Stimulated activated CD4-positive, alpha-beta T cell treated with anti-CD3 and anti-CD28 coated beads, Interleukin-12 subunit alpha, Interleukin-12 subunit beta, amount 100 ng/mL, for 48 hours (primary cell): Measurements from ENCODE around the gene ADRM1.

Source experiments
- DNase-seq, 3 donors: peaks; one replicate each; pipeline ENCODE4 v3.0.0-alpha.2; 2020; ENCODE audit warnings: low read depth in 2 of 3, low spot score in 1 of 3

Gene ADRM1

DNA sequence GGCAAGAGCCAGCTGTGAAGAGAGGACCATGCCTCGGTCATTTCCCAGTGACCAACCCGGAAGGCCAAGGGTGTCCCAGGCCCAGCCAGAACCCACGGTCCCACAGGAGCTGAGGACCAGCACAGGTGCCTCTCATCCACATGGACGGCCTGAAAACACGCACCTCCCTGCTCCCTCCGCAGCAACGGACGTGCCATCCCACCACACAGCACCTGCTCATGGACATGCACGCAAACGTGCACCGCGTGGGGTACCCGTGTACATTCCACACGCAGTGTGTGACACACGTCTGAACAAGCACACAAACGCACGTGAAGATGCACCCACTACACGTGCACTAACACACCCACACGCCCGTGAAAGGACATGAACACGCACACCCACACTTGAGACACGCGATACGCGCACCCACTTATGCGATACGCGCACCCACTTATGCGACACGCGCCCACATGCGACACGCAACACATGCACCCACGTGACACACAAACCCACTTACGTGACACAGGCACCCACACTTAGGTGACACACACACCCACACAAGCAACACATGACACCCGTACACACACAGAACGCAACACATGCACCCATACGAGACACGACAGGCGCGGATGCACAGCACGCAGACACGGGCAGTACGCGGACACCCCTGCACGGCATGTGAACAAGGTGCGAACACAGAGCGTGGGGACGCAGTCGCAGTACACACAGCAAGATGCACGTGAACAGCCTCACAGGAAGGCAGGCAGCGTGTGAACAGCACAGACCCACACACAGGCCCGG is 34.2 kb downstream of the ADRM1 start:
- DNase-seq: no peak

DNA sequence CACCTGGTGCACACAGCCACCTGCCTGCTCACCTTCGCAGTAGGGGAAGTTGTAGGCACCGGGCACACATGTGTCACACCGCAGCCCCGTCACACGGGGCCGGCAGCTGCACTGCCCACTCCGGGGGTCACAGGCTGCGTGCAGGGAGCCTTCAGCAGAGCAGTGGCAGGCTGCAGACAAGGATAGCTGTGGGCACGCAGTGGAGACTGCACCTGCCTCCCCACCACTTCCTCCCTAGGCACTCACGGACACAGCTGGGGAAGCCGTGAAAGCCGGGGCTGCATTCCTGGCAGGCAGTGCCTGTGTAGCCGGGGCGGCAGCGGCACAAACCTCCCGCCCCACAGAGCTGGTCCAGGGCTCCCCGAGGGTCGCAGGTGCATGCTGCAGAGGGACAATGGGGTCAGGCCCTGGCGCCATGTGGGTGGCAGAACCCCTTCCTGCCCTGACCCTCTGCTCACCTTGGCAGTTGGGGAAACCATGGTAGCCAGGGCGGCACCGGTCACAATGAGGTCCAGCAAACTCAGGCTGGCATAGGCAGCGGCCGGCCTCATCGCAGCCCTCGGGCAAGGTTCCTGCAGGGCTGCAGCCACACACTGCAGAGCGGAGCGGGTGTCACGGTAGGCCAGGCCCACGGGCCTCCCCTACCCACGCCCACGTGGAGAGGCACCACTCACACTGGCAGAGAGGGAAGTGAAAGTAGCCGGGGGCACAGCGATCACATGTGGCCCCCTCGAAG is 34.9 kb downstream of the ADRM1 start:
- no peak for DNase-seq

DNA sequence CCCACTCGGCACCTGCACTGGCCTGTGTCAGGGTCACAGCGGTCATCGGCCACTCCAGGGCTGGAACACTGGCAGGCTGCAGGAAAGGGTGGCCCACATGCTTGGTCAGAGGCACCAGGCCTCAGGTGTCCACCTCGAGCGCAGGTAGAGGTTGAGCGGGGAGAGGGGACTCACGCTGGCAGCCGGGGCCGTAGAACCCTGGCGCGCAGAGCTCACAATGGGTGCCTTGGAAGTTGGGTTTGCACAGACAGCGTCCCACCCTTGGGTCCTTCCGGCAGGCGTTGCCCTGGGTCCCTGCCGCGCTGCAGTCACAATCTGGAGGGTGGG is 35.5 kb downstream of the ADRM1 start:
- DNase-seq: no peak

DNA sequence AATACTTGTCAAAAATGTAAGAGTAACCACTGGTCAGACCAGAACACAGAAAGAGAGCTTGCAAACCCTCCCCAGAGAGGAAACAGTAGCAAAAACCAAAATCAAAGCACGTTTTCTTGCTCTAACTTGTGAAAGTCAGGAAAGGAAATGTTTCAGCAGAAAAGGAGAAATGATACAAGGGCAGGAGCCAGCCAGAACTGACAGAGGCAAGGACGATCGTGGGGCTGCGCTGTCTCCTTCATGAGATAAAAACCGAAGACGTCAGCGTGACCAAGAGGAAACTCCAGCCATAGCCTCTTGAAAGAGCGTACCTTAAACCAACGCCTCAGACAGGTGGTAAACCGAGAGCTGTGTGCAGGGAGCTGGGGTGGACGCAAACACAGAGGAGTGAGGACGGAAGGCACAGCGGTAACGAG is 36.9 kb downstream of the ADRM1 start:
- DNase-seq: no peak

DNA sequence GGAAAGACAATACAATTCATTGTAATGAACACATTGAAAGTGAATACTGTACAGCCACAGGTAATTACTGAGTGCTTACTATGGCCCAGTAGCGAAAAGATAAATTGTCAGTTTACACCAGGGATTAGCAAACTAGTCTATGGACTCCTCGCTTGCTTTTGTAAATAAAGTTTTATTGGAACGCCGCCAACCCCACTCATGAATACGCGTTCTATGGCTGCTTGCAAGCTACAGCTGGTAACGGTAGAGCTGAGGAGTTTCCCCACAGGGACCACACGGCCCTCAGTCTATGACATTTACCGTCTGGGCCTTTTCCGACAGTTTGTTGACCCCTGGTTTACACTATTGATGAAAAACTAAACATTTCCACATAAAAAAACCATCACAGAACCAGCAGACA is 40.1 kb downstream of the ADRM1 start:
- no peak for DNase-seq

DNA sequence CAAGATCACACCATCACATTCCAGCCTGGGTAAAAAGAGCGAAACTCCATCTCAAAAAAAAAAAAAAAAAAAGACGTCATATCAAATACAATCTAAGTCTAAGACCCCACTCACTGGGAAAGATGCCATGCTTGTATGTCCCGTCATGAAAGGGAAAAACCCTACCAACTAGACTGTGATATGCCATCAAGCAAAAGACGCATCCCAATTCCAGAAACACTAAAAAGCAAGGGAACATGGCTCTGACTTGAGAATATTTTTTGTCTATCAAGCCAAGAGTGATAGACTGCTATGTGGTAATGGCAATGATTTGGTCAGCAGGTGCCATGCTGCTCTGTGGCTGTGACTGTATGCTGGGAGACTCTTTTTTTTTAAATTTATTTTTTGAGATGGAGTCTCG is 41.3 kb downstream of the ADRM1 start:
- no peak for DNase-seq

DNA sequence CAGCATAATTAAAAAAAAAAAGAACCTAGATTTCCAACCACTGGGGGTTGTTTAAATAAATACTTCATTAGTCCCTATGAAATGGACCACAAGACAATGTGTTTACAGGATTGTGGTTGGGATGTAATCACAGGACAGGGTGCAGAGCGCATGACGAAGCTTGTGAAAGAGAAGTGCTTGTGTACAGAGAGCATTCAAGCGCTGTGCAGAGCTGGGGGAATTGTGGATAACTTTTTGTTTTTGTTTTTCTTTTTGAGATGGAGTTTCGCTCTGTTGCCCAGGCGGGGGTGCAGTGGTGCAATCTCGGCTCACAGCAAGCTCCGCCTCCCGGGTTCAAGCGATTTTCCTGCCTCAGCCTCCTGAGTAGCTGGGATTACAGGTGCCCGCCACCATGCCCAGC is 42.0 kb downstream of the ADRM1 start:
- no peak for DNase-seq

DNA sequence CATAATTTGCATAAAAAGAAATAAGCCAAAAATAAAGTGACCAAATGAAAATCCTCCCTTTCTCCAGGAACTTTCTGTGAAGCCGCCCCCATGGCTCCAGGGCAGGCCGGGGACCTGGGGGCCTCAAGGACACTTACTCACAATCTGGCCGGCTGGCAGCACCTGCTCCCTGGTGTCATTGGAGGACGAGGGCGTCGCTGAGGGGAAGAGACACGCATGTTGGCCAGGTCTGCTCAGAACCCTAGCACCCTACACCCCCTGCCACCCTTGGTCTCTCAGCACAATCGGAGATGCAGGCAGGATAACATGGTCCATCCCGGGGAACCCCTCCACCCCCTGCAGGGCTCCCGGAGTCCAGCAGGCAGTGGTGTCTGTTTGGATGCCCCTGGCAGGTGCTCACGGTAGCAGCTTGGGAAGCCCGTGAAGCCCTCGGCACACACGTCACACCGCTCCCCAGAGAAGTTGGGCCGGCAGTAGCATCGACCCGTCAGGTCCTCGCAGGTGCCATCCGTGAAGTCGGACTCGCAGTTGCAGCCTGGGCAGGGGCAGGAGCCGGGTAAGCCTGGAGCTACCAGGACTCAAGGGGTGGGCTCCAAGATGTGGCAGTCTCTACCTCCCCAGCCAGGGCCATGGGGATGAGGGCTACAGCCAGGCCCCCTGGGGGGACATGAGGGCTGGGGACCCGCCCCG is 43.0 kb downstream of the ADRM1 start:
- no peak for DNase-seq

DNA sequence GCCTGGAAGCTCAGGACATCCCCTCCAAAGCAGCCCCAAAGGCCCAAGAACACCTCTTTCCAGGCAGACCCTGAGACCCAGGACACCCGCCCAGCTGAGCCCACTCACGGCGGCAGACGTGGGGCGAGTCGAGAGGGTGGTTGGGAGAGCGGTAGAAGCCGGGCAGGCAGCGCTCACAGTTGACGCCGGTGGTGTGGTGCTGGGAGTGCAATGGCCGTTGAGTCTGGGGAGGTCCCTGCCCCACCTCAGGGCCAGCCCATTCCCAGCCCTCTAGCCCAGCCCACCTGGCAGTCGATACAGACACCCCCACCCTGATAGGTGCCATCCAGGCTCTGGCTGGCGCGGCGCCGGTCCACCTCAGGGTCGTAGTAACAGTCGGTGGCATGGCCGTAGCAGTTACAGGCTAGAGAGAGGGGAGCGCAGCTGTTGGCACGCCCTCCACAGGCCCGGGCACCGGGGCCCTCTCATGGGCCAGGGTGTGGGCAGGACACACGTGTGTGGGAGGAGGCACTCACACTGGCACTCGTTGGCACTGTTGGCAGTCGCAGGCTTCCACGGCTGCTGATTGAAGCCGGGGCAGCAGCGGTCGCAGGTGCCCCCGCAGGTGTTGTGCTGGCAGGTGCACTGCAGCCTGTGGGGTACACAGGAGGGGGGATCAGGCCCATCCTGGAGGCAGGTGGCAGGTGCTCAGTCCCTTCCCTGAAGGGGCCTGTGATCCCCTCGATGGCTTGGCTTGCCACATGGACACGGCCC is 43.8 kb downstream of the ADRM1 start:
- DNase-seq: no peak

DNA sequence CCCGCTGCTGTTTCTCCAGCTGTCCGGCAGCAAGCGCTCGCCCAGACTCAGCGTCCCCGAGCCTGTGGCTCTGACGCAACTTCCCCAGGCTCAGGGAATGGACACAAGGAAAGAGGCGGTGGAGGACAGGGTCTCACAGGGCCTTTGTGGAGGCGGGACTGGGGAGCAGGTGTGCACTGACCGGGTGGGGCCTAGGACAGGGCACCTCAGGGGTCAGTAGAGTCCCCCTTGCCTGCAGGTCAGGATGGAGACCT is 44.3 kb downstream of the ADRM1 start:
- no peak for DNase-seq

DNA sequence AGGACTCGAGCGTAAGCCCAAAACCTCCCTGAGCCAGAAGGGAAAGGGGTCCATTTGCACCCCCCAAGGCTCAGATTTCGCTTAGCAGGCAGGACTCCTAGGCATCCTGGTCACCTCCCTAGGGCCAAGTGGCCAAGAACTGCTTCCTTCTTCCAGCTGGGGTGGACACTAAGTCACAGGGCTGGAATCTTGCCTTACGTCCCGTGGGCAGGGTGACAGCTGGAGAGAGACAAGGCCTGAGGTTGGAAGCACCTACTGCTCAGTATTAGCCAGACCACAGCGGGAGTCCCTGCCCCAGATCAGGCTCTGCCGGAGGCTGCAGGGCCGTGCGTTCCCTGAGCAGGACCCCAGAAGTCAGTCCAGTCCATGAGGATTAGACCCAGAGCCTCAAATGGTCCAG is 44.6 kb downstream of the ADRM1 start:
- no peak for DNase-seq

DNA sequence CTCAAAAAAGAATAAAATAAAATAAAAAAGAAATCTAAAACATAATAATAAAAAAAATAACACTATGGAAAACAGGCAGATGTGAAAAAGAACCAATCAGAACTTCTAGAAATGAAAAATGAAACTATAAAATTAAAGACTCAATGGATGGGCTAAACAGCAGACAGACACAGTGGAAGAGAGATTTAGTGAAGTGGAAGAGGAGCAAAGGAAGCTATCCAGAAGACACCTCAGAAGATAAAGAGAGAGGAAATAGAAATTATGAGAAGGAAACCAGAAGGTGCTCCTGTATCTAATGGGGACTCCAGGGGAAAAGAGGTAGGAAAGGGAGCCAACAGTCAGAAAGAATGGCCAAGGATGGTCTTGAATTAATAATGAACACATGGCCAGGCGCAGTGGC is 45.8 kb downstream of the ADRM1 start:
- DNase-seq: no peak

DNA sequence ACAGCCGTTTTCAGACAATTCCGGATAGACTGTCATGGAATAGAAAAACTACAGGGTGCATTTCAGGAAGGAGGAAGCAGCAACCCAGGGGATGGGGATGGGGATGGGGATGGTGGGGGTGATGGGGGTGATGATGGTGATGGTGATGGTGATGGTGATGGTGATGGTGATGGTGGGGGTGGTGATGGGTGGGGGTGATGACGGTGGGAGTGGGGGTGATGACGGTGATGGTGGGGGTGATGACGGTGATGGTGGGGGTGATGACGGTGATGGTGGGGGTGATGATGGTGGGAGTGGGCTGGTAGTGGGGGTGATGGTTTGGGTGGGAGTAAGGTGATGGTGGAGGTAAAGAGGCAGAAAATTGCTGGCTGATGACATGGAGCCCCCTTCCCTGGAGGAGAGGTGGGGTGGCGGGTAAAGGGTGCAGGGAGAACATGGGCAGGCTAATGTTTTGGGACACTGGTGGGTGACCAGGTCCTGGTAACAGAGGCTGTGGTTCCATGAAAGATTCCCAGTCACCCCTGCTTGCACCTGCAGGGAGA is 46.8 kb downstream of the ADRM1 start:
- DNase-seq: no peak

DNA sequence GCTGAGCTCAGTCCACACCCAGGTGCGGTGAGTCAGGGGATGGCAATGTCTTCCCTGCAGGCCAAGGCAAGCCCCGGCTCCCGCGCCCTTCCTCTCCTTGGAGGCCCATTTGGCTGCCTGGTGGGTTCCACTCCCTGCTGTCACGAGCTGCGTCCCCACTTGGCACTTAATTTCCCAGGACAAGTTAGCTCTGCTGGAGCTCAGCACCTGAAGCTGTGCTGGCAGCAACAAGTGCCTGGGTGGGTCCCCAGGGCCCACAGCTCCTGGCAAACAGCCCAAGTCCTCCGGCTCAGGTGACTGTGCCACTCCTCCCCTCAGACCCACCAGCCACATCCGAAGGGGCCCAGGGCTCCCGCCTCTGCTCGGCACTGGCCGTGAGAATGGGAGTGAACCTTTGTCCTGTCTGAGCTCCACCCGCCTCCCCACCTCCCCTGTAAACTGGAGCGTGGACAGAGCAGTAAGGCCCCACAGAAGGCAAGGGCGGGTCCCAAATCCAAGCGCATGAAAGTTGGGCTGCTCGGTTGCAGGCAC is 47.4 kb downstream of the ADRM1 start:
- DNase-seq: no peak

DNA sequence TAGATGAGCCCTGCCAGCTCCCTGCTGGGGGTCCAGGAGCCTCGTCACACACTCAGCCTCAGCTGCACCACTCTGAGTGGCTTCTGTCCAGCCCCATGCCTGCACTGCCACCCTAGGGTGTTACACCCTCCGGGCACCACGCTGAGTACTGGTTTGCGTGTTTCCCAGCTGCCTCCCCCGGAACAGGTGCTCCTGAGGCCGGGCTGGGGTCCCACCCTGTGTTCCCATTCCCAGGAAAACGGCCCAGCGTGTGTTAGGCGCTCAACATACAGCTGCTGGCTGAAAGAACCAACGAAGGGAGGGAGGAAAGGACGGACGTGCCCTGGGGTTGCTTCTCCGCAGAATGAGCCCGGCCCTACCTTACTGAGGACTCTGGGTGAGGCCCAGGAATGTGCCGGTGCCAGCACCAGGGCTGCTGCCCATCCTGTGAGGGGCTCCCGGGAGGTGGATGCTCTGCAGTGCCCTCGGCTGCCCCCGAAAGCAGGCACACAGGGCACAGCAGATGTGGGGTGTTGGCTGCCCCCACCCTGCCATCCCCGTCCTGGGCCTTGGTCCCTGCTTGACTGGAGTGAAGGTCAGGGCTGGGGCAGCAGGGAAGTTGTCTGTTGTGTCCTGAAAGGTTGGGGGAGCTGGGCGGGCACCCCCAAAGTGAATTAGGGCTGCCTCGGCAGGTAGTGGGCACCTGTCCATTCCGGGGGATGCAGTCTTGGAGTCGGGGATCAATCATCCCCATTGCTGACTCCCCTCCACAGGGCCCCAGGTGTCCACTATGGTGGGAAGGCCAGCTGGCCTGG is 48.0 kb downstream of the ADRM1 start:
- DNase-seq: no peak

DNA sequence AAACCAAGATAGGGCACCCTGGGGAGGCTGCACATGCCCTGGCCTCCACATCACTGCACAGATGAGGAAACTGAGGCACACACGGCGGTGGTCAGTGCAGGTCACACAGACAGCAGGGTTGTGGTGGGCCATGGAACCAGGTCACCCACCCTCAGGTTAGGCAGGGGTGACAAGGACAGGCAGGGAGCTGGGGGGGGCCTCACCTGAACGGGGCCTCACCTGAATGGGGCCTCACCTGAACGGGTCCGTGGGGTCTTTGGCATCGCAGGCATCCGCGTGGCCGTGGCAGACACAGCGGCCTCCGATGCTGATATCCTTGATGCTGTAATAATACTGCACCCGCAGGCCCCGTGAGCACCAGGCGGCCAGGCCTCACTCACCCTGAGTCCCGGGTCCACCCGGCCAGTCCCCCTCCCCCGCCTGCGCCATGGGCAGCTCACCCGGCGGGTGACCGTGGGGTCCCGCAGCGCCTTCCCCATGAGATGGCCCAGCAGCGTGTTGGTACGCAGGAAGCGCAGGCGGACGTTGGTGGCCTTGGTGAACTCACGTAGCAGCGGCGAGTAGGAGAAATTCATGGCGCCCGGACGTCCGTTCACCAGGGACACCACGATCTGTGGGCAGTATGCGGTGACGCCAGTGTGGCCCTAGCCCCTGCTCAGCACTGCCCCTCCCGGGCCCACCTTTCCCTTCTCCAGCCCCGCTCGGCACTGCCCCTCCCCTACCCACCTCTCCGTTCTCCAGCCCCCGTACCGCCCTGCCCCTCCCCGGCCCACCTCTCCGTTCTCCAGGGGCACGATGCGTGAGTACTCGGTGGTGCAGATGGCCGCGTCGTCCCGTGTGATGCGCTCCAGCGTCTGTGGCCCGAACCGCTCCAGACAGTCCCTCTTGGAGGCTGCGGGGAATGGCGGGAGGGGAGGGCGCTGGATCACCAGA is 48.9 kb downstream of the ADRM1 start:
- no peak for DNase-seq

DNA sequence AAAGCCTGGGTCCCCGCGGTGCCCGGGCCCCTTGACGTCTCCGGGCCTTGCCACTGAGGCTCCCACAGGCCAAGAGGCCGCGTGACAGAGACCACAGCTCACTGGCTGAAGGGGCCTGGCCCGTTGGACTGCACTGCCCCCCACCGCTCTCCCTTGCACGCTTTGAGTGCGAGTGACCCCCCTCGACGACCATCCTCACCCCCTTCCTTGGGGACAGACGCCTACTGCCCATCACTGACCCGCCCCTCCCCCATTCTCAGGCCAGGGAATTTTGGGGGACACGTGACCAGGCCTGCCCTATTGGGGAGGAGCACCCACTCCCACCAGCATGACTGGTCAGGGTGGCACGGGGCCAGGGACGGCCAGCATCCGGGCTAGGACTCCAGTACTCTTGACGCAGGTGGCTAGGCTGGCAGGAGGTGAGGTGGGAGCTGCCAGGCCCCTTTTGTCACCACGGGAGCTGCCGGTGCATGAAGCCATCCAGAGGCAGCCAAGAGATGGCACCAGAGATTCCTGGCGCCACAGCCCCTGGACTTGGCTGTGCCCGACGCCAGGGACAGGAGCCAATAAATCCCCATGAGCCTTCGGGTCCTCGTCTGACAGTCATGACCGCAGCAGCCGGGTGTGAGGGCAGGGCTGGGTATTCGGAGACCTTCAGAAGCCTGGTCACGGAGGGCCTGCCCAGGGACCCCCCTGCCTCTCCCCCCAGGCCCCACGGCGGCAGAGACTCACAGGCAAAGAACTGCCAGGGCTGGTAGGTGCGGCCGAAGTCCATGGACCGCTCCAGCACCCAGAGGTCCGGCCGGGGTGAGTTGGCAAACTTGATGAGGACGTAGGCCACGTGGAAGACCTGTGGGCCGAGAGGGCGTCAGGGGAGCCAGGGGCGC is 49.8 kb downstream of the ADRM1 start:
- DNase-seq: no peak

DNA sequence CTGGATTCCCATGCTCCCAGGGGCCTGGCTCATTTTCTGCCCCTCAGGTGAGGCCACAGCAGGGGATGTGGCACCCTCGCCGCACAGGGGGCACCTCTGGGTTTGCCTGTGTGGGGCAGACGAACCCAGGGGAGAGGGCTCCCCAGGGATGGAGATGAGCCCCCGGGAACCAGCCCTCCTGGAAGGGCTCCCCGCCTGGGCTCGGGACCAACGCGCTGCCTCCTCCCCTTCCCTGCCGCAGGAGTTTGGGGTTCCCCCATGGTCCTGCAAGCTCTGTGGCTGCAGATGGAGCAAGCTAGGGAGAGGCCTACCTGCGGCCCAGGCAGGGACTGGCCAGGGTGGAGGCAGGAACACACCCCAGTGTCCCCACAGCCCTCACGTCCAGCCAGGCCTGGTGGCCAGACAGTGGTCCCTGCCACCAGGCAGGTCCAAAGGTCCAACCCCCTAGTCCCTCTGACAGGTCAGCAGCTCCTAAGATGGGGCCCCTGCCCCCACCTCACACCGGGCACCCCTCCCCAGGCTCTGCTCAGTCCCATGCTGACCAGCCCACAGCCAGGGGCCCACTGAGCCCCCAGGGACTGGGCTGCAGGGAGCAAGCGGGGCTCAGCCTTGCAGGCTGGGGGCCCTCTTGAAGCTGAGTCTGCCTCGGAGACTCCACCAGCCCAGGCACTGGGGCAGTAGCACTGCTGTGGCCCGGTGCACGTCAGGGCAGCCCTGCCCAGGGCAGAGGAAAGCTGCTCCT is 50.7 kb downstream of the ADRM1 start:
- DNase-seq: no peak
